Measurements from ENCODE around the gene ATP8A1.

GRCh38 chr4:42497142-42497910, 159.6 kb downstream of the ATP8A1 start:
- no peak for TF ChIP-seq CEBPB (IDR thresholded peaks at IDR 0.05)
- no peak for TF ChIP-seq REST (IDR thresholded peaks at IDR 0.05; ENCODE audit: low read depth)
- no peak for TF ChIP-seq MAX (IDR thresholded peaks at IDR 0.05)
- no peak for TF ChIP-seq RAD21 (IDR thresholded peaks at IDR 0.05; ENCODE audit: low read depth)
- no peak for TF ChIP-seq CREB1 (IDR thresholded peaks at IDR 0.05; ENCODE audit: low read depth)
